Adrenal gland (tissue), 5 donors: ENCODE measurements around the gene RANBP3L.

ENCODE experiments used
- CTCF ChIP-seq, 6 experiments: fragments of 450-650 bp in 4 of 6; fragments of 200-600 bp in 2 of 6; sonication (generic) in 1 of 6; IDR thresholded peaks; 1 replicate in 5 of 6; 2 replicates in 1 of 6; pipeline versions ENCODE4 v1.5.1 to v1.8.0; 2016 to 2021; ENCODE audit warnings: antibody characterized with exemption in 6 of 6, mild to moderate bottlenecking in 2 of 6, moderate library complexity in 1 of 6
- POLR2A ChIP-seq, 2 donors: fragments of 450-650 bp; IDR thresholded peaks; one replicate each; pipeline ENCODE4 v1.6.1; 2017; ENCODE audit warnings: antibody characterized with exemption in 2 of 2, mild to moderate bottlenecking in 2 of 2, moderate library complexity in 1 of 2
- donor health status: DM: no; HTN: no; CAD: no.

- TF ChIP-seq POLR2A (IDR thresholded peaks at IDR 0.05) (no peak), CTCF (IDR thresholded peaks at IDR 0.05) (no peak)
Measured at GRCh38 chr5:36334315-36334714, 32.6 kb upstream of the RANBP3L start.
